AG09309 (cell line): Measurements from ENCODE around the gene GRID2IP.
A peak's percentile ranks its signal among the peaks of the same experiment; 100 is the strongest.

Source experiments
- DNase-seq: peaks from one replicate; pipeline ENCODE4 v3.0.0-alpha.2; 2010; ENCODE audit warnings: low read depth
- H3K4me3 ChIP-seq: 2 replicates; pipeline ENCODE4 v1.5.1; 2011; ENCODE audit warnings: mild to moderate bottlenecking, low read depth, low read length, moderate library complexity; ENCODE audit not compliant: control insufficient read depth
- CTCF ChIP-seq: IDR thresholded peaks from 2 replicates; pipeline ENCODE4 v1.5.1; 2011; ENCODE audit warnings: mild to moderate bottlenecking, low read depth, low read length, inconsistent platforms; ENCODE audit not compliant: insufficient read depth, control insufficient read depth; ENCODE audit errors: missing control alignments

The GRID2IP gene

GRCh38 chr7:6487184-6487545 lies 64.1 kb downstream of the GRID2IP start:
- TF ChIP-seq CTCF, result no peak
- DNase-seq, result no peak
- no peak overlapping the region for H3K4me3 ChIP-seq

GRCh38 chr7:6486438-6487183 lies 64.7 kb downstream of the GRID2IP start:
- TF ChIP-seq CTCF, result no peak
- H3K4me3 ChIP-seq, result no peak overlapping the region
- no peak for DNase-seq

DNA sequence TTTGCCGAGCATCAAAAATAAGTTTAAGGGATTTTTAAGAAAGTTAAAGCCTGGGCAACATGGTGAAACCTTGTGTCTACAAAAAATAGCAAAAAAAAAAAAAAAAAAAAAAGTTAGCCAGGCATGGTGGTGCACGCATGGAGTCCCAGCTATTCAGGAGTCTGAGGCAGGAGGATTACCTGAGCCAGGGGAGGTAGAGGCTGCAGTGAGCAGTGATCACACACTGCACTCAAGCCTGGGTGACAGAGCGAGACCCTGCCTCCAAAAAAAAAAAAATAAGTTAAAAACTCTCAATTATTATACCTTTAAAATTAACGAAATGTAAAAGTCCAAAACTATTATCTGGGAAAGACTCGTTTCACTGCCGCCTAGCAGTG lies 68.5 kb downstream of the GRID2IP start:
- peak overlapping the region; percentile 68 for H3K4me3 ChIP-seq
- TF ChIP-seq CTCF, result no peak
- no peak for DNase-seq

GRCh38 chr7:6482307-6482706 lies 69.0 kb downstream of the GRID2IP start:
- DNase-seq, result no peak
- peak overlapping the region; percentile 68 for H3K4me3 ChIP-seq
- TF ChIP-seq CTCF, result no peak

- no peak for TF ChIP-seq CTCF
- DNase-seq, result no peak
Measured at GRCh38 chr7:6481445-6481844, 69.8 kb downstream of the GRID2IP start.

GRCh38 chr7:6480323-6480660 lies 71.0 kb downstream of the GRID2IP start:
- no peak for TF ChIP-seq CTCF
- peak overlapping the region; percentile 9 for H3K4me3 ChIP-seq
- no peak for DNase-seq

More at GRCh38 chr7:6481445-6481844, 69.8 kb downstream of the GRID2IP start:
- peak overlapping the region; percentile 21 for H3K4me3 ChIP-seq
